WTC11 (cell line): ENCODE measurements around the gene CFH. TPM values are rescaled to one million over a fixed set of nuclear protein-coding genes. Genes with fewer than 3 reads are reported as not detected.

Source experiments
- CDX4 ChIP-seq: fragments of 250-450 bp; sonication (Bioruptor Pico); IDR thresholded peaks from 2 replicates; pipeline ENCODE4 v1.9.0; 2021; ENCODE audit warnings: moderate library complexity, mild to moderate bottlenecking, inconsistent platforms, borderline replicate concordance
- CTCF ChIP-seq: fragments of 200-600 bp; IDR thresholded peaks from 2 replicates; pipeline ENCODE4 v1.8.0; 2022; ENCODE audit warnings: antibody characterized with exemption
- ELF4 ChIP-seq: sonication (generic); formaldehyde crosslinking; IDR thresholded peaks from 2 replicates; pipeline ENCODE4 v1.8.1; 2022; ENCODE audit warnings: low read depth, mild to moderate bottlenecking, moderate library complexity, missing genetic modification reagents
- HMGXB4 ChIP-seq: sonication (generic); formaldehyde crosslinking; IDR thresholded peaks from 2 replicates; pipeline ENCODE4 v1.8.1; 2023; ENCODE audit warnings: mild to moderate bottlenecking, moderate library complexity, missing genetic modification reagents
- NR3C1 ChIP-seq: sonication (generic); formaldehyde crosslinking; conservative IDR thresholded peaks from 2 replicates; pipeline ENCODE4 v1.8.1; 2023; ENCODE audit warnings: low read depth, mild to moderate bottlenecking, missing genetic modification reagents
- OVOL2 ChIP-seq: fragments of 250-450 bp; sonication (Bioruptor Pico); IDR thresholded peaks from 2 replicates; pipeline ENCODE4 v1.9.0; 2021; ENCODE audit warnings: mild to moderate bottlenecking, borderline replicate concordance
- SP1 ChIP-seq: sonication (generic); formaldehyde crosslinking; conservative IDR thresholded peaks from 2 replicates; pipeline ENCODE4 v1.8.1; 2022; ENCODE audit warnings: missing genetic modification reagents
- TCF7 ChIP-seq: sonication (generic); formaldehyde crosslinking; IDR thresholded peaks from 2 replicates; pipeline ENCODE4 v1.8.0; 2022; ENCODE audit warnings: mild to moderate bottlenecking, low read depth, missing genetic modification reagents, moderate library complexity
- TEAD1 ChIP-seq: sonication (generic); formaldehyde crosslinking; IDR thresholded peaks from 2 replicates; pipeline ENCODE4 v1.8.0; 2022; ENCODE audit warnings: mild to moderate bottlenecking, missing genetic modification reagents
- ZNF232 ChIP-seq: sonication (generic); formaldehyde crosslinking; IDR thresholded peaks from 2 replicates; pipeline ENCODE4 v1.8.0; 2022; ENCODE audit warnings: mild to moderate bottlenecking, missing genetic modification reagents
- ZNF317 ChIP-seq: sonication (generic); formaldehyde crosslinking; IDR thresholded peaks from 2 replicates; pipeline ENCODE4 v1.8.1; 2023; ENCODE audit warnings: low read depth, mild to moderate bottlenecking, moderate library complexity, missing genetic modification reagents, borderline replicate concordance
- ZNF425 ChIP-seq: fragments of 250-450 bp; sonication (Bioruptor Pico); conservative IDR thresholded peaks from 2 replicates; pipeline ENCODE4 v1.9.0; 2021; ENCODE audit warnings: mild to moderate bottlenecking
- ZNF532 ChIP-seq: fragments of 250-450 bp; sonication (Bioruptor Pico); IDR thresholded peaks from 2 replicates; pipeline ENCODE4 v1.9.0; 2021; ENCODE audit warnings: mild to moderate bottlenecking, borderline replicate concordance
- total RNA-seq: library from RNA; stranded (reverse); gene quantifications from 3 replicates; pipeline ENCODE4 v1.2.3, GENCODE V29; 2021
- TF ChIP-seq, protein P1 (sequence below): sonication (generic); formaldehyde crosslinking; IDR thresholded peaks from 2 replicates; pipeline ENCODE4 v1.8.1; 2023; ENCODE audit warnings: mild to moderate bottlenecking, missing genetic modification reagents

Gene CFH
- total RNA-seq, 1 experiment from 2014 or later: 0.17 TPM

- TF ChIP-seq HMGXB4 (CRISPR knock-in tag) (no peak), OVOL2 (no peak), CDX4 (CRISPR knock-in tag) (no peak), NR3C1 (CRISPR knock-in tag) (no peak), CTCF (no peak), ELF4 (CRISPR knock-in tag) (no peak), ZNF317 (no peak), TEAD1 (CRISPR knock-in tag) (no peak), ZNF532 (no peak), ZNF425 (CRISPR knock-in tag) (no peak), SP1 (no peak), ZNF232 (CRISPR knock-in tag) (no peak), TCF7 (CRISPR knock-in tag) (no peak)
- TF ChIP-seq, protein P1, sequence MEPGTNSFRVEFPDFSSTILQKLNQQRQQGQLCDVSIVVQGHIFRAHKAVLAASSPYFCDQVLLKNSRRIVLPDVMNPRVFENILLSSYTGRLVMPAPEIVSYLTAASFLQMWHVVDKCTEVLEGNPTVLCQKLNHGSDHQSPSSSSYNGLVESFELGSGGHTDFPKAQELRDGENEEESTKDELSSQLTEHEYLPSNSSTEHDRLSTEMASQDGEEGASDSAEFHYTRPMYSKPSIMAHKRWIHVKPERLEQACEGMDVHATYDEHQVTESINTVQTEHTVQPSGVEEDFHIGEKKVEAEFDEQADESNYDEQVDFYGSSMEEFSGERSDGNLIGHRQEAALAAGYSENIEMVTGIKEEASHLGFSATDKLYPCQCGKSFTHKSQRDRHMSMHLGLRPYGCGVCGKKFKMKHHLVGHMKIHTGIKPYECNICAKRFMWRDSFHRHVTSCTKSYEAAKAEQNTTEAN (CRISPR knock-in tag): no peak
Observed at GRCh38 chr1:196674908-196675307, 23.1 kb downstream of the CFH start (continued).
